Measurements from ENCODE around the gene PTH2.

PTH2 gene

GRCh38 chr19:49443366-49444099 is 20.3 kb upstream of the PTH2 start:
- FAIRE-seq (peak; percentile 97), DNase-seq (ENCODE audit: insufficient read length) (peak; percentile 97)
- TF ChIP-seq POLR2A (IDR thresholded peaks at IDR 0.05; ENCODE audit: low read depth, low read length): no peak

- DNase-seq (ENCODE audit: insufficient read length): peak; percentile 71
- peak; percentile 77 for FAIRE-seq
- TF ChIP-seq POLR2AphosphoS5 (IDR thresholded peaks at IDR 0.05; ENCODE audit: low read depth, low read length): no peak
- no peak for TF ChIP-seq TAF1 (IDR thresholded peaks at IDR 0.05; ENCODE audit: borderline replicate concordance, low read depth, low read length)
- TF ChIP-seq POLR2A (IDR thresholded peaks at IDR 0.05; ENCODE audit: low read depth, low read length): no peak
These were observed 19.6 kb upstream of the PTH2 start for GRCh38 chr19:49442771-49443365.

GRCh38 chr19:49442354-49442753 is 19.1 kb upstream of the PTH2 start:
- FAIRE-seq: no peak
- TF ChIP-seq TAF1 (IDR thresholded peaks at IDR 0.05; ENCODE audit: borderline replicate concordance, low read depth, low read length) (no peak), POLR2AphosphoS5 (IDR thresholded peaks at IDR 0.05; ENCODE audit: low read depth, low read length) (no peak), POLR2A (IDR thresholded peaks at IDR 0.05; ENCODE audit: low read depth, low read length) (no peak)
- DNase-seq (ENCODE audit: insufficient read length): no peak

DNA sequence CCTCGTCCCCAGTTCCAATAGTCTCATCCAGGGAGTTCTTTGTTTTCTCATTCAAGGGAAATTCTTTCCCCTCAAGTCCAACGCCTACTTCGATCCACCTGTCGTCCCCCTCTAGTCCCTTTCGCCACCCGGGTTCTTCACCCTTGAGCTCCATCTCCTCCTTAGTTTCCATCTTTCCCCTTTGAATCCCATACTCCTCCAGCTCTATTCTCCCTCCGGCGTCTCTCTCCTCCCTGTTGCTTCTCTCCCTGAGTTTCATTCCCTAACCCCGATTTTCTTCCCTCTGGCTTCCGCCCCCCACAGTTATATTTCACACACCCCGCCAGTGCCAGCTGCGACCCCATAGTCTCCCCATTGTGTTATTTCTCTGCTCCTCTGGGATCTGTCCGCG is 18.7 kb upstream of the PTH2 start:
- FAIRE-seq (no peak), DNase-seq (ENCODE audit: insufficient read length) (no peak)
- TF ChIP-seq TAF1 (IDR thresholded peaks at IDR 0.05; ENCODE audit: borderline replicate concordance, low read depth, low read length) (no peak), POLR2A (IDR thresholded peaks at IDR 0.05; ENCODE audit: low read depth, low read length) (no peak)

DNA sequence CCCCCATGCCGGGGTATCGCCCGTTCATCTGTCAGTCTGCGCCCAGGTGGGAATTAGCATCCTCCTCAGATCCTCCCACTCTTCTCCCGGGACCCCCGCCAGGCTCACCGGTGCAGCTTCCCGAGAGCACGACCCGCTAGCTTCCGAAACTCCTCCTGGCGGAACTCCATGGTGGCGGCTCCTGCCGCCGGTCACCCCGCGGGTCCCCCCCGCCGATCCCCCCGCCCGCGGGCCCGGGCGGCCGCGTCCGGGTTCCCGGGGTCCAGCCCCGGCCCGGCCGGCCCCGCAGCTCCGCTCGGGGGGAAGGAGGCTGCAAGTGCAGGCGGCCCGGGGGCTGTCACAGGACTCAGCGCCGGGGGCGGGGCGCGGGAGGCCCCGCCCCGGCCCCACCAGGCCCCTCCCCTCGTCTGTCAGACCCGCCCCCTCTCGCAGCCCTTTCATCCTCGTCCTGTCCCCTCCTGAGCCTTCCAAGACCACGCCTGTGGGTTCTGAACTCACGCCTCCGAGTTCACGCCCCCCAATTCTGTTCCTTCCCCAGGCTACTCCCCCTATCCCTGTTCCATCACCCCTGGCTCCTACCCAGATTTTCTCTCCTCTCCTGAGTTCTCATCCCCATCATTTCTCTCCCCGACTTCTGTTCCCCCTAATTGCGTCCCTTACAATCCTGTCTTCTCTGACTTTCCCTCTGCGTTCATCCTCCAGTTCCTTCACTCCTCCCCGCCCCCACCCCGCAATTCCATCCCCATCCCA is 18.1 kb upstream of the PTH2 start, which contains the start of gene SLC17A7:
Gene SLC17A7, minus strand, starts transcription at position 318 of the 750 bp plus-strand sequence. Its CDS starts 148 bp downstream, at position 170.
- DNase-seq (ENCODE audit: insufficient read length) (peak; percentile 69), FAIRE-seq (no peak)
- TF ChIP-seq POLR2AphosphoS5 (IDR thresholded peaks at IDR 0.05; ENCODE audit: low read depth, low read length) (no peak), TAF1 (IDR thresholded peaks at IDR 0.05; ENCODE audit: borderline replicate concordance, low read depth, low read length) (no peak), POLR2A (IDR thresholded peaks at IDR 0.05; ENCODE audit: low read depth, low read length) (no peak)

- no peak for TF ChIP-seq POLR2AphosphoS5 (IDR thresholded peaks at IDR 0.05; ENCODE audit: low read depth, low read length)
- no peak for TF ChIP-seq POLR2A (IDR thresholded peaks at IDR 0.05; ENCODE audit: low read depth, low read length)
- no peak for TF ChIP-seq TAF1 (IDR thresholded peaks at IDR 0.05; ENCODE audit: borderline replicate concordance, low read depth, low read length)
- no peak for FAIRE-seq
- no peak for DNase-seq (ENCODE audit: insufficient read length)
These were observed 17.4 kb upstream of the PTH2 start for GRCh38 chr19:49440439-49441209.

GRCh38 chr19:49439836-49440235 is 16.6 kb upstream of the PTH2 start:
- TF ChIP-seq POLR2AphosphoS5 (IDR thresholded peaks at IDR 0.05; ENCODE audit: low read depth, low read length) (no peak), TAF1 (IDR thresholded peaks at IDR 0.05; ENCODE audit: borderline replicate concordance, low read depth, low read length) (no peak), POLR2A (IDR thresholded peaks at IDR 0.05; ENCODE audit: low read depth, low read length) (no peak)
- FAIRE-seq (no peak), DNase-seq (ENCODE audit: insufficient read length) (no peak)

DNA sequence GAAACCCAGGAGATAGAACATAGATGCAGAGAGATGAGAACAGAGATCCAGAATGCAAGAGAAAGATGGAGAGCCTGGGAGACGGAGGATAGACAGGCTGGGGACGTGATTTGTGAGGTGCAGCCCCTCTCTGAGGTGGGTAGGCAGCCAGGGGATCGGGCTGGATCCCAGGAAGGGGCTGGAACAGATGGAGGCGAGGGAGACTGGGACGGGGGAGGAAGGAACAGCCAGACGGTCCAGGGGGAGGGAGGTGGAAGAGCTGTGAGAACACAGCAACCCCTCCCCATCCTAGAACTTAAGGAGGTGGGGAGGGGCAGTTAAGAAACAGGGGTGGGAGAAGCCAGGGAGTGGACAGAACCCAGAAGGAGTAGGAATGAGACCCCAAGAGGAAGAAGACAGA is 15.0 kb upstream of the PTH2 start:
- FAIRE-seq (no peak), DNase-seq (ENCODE audit: insufficient read length) (no peak)
- TF ChIP-seq POLR2A (IDR thresholded peaks at IDR 0.05; ENCODE audit: low read depth, low read length) (no peak), POLR2AphosphoS5 (IDR thresholded peaks at IDR 0.05; ENCODE audit: low read depth, low read length) (no peak), TAF1 (IDR thresholded peaks at IDR 0.05; ENCODE audit: borderline replicate concordance, low read depth, low read length) (no peak)

- FAIRE-seq (no peak), DNase-seq (ENCODE audit: insufficient read length) (no peak)
- TF ChIP-seq POLR2AphosphoS5 (IDR thresholded peaks at IDR 0.05; ENCODE audit: low read depth, low read length) (no peak), POLR2A (IDR thresholded peaks at IDR 0.05; ENCODE audit: low read depth, low read length) (no peak), TAF1 (IDR thresholded peaks at IDR 0.05; ENCODE audit: borderline replicate concordance, low read depth, low read length) (no peak)
These were observed 14.0 kb upstream of the PTH2 start for GRCh38 chr19:49437231-49437630.

GRCh38 chr19:49436381-49437017 is 13.3 kb upstream of the PTH2 start:
- TF ChIP-seq POLR2A (IDR thresholded peaks at IDR 0.05; ENCODE audit: low read depth, low read length) (no peak), TAF1 (IDR thresholded peaks at IDR 0.05; ENCODE audit: borderline replicate concordance, low read depth, low read length) (no peak), POLR2AphosphoS5 (IDR thresholded peaks at IDR 0.05; ENCODE audit: low read depth, low read length) (no peak)
- peak; percentile 42 for FAIRE-seq

GRCh38 chr19:49435670-49436069 is 12.4 kb upstream of the PTH2 start:
- no peak for FAIRE-seq
- TF ChIP-seq TAF1 (IDR thresholded peaks at IDR 0.05; ENCODE audit: borderline replicate concordance, low read depth, low read length) (no peak), POLR2A (IDR thresholded peaks at IDR 0.05; ENCODE audit: low read depth, low read length) (no peak), POLR2AphosphoS5 (IDR thresholded peaks at IDR 0.05; ENCODE audit: low read depth, low read length) (no peak)
- DNase-seq (ENCODE audit: insufficient read length): no peak

More at GRCh38 chr19:49436381-49437017, 13.3 kb upstream of the PTH2 start:
- DNase-seq (ENCODE audit: insufficient read length): no peak
